WTC11 (cell line): ENCODE data around the gene UCK2.

Experiments
- AR ChIP-seq: fragments of 250-450 bp; sonication (Bioruptor Pico); IDR thresholded peaks from 2 replicates; pipeline ENCODE4 v1.9.0; 2021; ENCODE audit warnings: mild to moderate bottlenecking
- CTCF ChIP-seq: fragments of 200-600 bp; IDR thresholded peaks from 2 replicates; pipeline ENCODE4 v1.8.0; 2022; ENCODE audit warnings: antibody characterized with exemption
- FOXK1 ChIP-seq: sonication (generic); formaldehyde crosslinking; IDR thresholded peaks from 2 replicates; pipeline ENCODE4 v1.8.0; 2022; ENCODE audit warnings: mild to moderate bottlenecking, moderate library complexity, missing genetic modification reagents
- FOXP1 ChIP-seq: sonication (generic); formaldehyde crosslinking; IDR thresholded peaks from 2 replicates; pipeline ENCODE4 v1.8.0; 2022; ENCODE audit warnings: missing genetic modification reagents, mild to moderate bottlenecking, moderate library complexity, borderline replicate concordance
- TEAD4 ChIP-seq: sonication (generic); formaldehyde crosslinking; IDR thresholded peaks from 2 replicates; pipeline ENCODE4 v1.8.0; 2022; ENCODE audit warnings: mild to moderate bottlenecking, missing genetic modification reagents

GRCh38 chr1:165902565-165902964, 75.2 kb downstream of the UCK2 start:
- TF ChIP-seq FOXK1 (CRISPR knock-in tag) (no peak), CTCF (no peak), AR (CRISPR knock-in tag) (no peak), FOXP1 (CRISPR knock-in tag) (no peak), TEAD4 (CRISPR knock-in tag) (no peak)
